ENCODE results near the gene SCAI.
"Not testable (repeated sequence)": the region's sequence is repeated elsewhere in the genome, so short reads cannot be mapped to it uniquely, and the experiment has no call there.

The SCAI gene

GRCh38 chr9:125143377-125144090, at the start of gene SCAI:
SCAI (minus strand) TSS chr9:125143528; CDS start chr9:125143437, 91 bp downstream.
- DNase-seq (ENCODE audit: low read depth, low spot score), result peak; percentile 98

GRCh38 chr9:125190361-125190801, 47.1 kb upstream of the SCAI start:
- no peak for DNase-seq (ENCODE audit: low read depth, low spot score)

- DNase-seq (ENCODE audit: low read depth, low spot score), result peak; percentile 89
These were observed 46.3 kb upstream of the SCAI start, which contains the start of gene PPP6C for GRCh38 chr9:125189361-125190289. PPP6C (minus strand) TSS chr9:125189803; CDS start chr9:125189718, 85 bp downstream.

- no peak for DNase-seq (ENCODE audit: low read depth, low spot score)
These were observed 45.7 kb upstream of the SCAI start for GRCh38 chr9:125189011-125189360.

- no peak for DNase-seq (ENCODE audit: low read depth, low spot score)
These were observed 40.2 kb upstream of the SCAI start for GRCh38 chr9:125183561-125183960.

- DNase-seq (ENCODE audit: low read depth, low spot score), result no peak
These were observed 39.7 kb upstream of the SCAI start for GRCh38 chr9:125183054-125183453.

DNA sequence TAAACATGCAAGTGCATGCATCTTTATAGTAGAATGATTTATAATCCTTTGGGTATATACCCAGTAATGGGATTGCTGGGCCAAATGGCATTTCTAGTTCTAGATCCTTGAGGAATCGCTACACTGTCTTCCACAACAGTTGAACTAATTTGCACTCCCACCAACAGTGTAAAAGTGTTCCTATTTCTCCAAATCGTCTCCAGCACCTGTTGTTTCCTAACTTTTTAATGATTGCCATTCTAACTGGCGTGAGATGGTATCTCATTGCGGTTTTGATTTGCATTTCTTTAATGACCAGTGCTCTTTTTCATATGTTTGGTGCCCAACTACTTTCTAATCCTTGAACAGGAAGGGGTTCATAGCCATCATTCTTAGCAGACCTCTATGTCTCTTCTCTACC, 38.4 kb upstream of the SCAI start:
- DNase-seq (ENCODE audit: low read depth, low spot score), result not testable (repeated sequence)

DNA sequence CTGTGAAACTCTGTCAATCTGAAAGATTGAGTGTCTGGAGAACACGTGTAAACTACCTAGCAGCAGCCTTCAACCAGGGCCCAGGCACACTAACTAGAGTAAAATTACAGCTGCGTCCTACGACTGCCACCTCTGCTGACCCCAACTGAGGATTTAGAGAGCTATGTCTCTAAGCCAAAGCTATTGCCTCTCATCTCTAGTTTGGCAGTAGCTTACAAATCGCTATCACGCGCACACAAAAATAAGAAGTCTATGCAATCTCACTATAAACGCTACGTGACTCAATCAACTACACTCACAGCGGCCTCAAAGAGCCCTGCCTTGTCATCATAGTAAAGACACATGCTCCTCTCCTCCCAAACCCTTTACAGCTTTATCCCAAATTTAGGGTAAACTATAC, 37.5 kb upstream of the SCAI start:
- DNase-seq (ENCODE audit: low read depth, low spot score), result no peak

DNA sequence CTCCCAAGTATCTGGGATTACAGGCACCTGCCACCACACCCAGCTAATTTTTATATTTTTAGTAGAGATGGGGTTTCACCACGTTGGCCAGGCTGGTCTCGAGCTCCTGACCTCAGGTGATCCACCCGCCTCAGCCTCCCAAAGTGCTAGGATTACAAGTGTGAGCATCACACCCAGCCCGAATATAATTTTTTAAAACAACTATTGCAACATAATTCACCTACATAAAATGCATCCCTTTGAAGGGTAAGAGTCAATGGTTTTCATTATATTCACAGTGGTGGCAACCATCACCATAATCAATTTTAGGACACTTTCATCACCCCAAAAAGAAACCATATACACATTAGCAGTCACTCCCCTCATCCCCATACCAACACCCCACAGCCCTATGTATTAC, 36.4 kb upstream of the SCAI start:
- not testable (repeated sequence) for DNase-seq (ENCODE audit: low read depth, low spot score)

DNA sequence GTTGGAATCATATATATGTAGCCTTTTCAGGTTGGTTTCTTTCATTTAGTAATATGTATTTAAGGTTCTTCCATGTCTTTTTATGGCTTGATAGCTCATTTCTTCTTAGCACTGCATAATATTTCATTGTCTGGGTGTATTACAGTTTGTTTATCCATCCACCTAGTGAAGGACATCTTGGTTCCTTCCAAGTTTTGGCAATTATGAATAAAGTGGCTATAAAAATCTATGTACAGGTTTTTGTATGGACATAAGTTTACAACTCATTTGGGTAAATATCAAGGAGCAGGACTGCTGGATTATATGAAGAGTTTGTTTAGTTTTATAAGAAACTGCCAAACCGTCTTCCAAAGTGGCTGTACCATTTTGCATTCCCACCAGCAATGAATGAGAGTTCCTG, 34.6 kb upstream of the SCAI start:
- DNase-seq (ENCODE audit: low read depth, low spot score), result no peak

DNA sequence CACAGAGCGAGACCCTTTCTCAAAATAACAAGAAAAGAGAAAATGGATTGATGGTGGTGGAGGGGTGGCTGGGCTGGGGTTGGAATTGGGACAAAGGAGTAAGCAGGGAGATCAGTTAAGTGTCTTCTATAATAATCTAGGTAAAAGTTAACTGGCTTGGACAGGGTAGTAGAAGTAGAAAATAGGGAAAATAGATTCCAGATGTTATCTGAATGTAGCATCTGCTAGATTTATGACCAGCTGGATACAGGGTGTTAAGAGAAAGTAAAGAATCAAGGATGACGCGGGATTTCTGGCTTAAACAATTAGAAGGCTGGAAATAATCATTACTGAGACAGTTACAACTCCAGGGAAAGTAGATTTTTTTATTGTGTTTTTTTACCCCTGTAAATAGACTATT, 33.3 kb upstream of the SCAI start:
- DNase-seq (ENCODE audit: low read depth, low spot score), result no peak

GRCh38 chr9:125172031-125172755, 28.9 kb upstream of the SCAI start:
- no peak for DNase-seq (ENCODE audit: low read depth, low spot score)

DNA sequence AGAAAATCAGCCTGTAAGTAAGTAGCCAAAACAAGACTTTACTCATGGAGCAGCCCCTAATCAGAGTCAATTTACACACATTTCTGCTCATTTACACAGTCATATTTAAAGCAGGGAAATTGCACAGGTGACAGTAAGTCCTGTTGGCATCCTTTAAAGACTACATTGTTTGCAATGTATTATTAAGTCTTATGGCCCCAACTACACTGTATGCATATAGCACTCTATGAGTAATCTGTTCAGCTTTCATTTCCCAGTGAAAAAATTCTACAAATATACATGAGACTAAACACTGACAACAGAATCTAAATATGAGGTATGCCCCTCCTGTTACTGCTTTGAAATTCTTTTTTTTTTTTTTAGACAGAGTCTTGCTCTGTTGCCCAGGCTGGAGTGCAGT, 26.6 kb upstream of the SCAI start:
- no peak for DNase-seq (ENCODE audit: low read depth, low spot score)

GRCh38 chr9:125166762-125167161, 23.4 kb upstream of the SCAI start:
- no peak for DNase-seq (ENCODE audit: low read depth, low spot score)

- DNase-seq (ENCODE audit: low read depth, low spot score), result not testable (repeated sequence)
These were observed 19.6 kb upstream of the SCAI start for GRCh38 chr9:125162891-125163290.

DNA sequence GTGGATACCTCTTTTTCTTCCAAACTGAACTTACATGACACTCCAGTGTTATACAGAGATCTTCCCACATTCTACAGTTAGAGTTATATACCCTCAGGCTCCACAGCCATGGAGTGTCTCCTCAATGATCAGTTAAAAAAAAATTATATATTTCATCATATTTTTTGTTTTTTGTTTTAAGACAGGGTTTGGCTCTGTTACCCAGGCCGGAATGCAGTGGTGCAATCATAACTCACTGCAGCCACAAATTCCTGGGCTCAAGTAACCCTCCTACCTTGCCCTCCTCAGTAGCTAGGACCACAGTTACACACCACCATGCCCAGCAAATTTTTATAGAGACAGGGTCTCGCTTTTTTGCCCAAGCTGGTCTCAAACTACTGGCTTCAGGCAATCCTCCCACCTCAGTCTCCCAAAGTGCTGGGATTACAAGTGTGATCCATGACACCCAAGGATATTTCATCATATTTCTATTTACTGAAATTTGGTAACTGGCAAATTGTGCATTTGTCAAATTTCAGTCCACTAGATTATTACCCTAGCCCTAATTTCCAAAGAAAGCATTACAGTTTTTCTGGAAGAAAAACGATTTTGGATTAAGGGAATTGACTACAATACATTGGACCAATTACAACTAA, 18.1 kb upstream of the SCAI start:
- DNase-seq (ENCODE audit: low read depth, low spot score), result no peak

DNA sequence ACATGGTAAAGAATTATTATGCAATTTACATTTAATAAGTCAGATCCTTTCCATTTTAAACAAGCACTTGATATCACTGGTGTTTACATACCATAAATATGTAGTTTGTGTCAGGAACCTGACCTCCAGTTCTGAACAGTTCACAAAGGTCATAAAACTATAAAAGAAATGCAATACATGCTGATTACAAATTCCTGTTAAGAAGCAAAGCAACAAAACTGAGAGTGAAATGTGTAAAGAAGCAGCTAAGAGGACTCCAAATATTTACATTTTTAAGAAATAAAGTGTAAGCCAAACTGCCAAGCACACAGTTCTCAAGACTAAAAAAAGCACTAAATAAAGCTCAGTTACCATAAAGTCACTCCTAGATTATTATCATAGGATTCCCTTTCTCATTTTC, 17.4 kb upstream of the SCAI start:
- DNase-seq (ENCODE audit: low read depth, low spot score), result no peak

- no peak for DNase-seq (ENCODE audit: low read depth, low spot score)
These were observed 13.2 kb upstream of the SCAI start for GRCh38 chr9:125156551-125156950.

DNA sequence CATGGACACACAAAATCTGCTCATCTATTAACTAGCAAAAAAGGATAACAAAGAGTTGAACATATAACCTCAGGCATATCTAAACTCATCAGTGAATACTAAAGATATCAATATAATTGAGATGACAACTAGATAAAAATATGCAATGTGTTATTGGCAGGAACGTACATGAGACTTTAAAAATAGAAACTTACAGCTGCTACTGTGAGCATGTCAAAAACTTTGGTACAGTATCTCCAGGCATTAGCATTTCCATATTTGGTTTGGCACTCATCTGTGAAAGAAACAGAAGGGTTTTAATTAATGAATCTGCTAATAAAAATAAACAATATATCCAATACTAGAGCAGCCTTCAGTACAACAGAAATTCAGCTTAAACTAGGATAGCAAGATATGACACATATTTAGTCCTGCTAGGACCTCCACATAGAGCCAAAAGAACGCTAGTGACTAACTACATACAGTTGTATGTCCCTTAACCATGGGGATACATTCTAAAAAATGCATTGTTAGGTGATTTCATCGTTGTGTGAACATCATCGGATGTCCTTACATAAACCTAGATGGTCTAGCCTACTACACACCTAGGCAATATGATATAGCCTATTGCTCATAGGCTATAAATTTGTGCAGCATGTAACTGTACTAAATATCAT, 10.5 kb upstream of the SCAI start:
- DNase-seq (ENCODE audit: low read depth, low spot score), result no peak

- DNase-seq (ENCODE audit: low read depth, low spot score), result no peak
These were observed 8.4 kb upstream of the SCAI start for GRCh38 chr9:125151730-125152129.
